Effector memory CD8-positive, alpha-beta T cell (primary cell): Measurements from ENCODE around the gene CALY.

Experiments
- ATAC-seq: fragments of 150-1000 bp; cut with Tn5 transposase; replicated peaks from 2 replicates; pipeline ENCODE4 v1.10.0; 2021; ENCODE audit warnings: mild to moderate bottlenecking, moderate library complexity
- DNase-seq, 3 experiments: peaks; one replicate each; pipeline ENCODE4 v3.0.0; 2021
- H3K27ac Mint-ChIP-seq, 2 donors: one replicate each; pipeline ENCODE4 v1.8.0; 2022; ENCODE audit warnings: mild to moderate bottlenecking in 2 of 2, mixed read lengths in 2 of 2, moderate library complexity in 2 of 2
- H3K27me3 Mint-ChIP-seq, 2 donors: one replicate each; pipeline ENCODE4 v1.8.0; 2022; ENCODE audit warnings: mixed read lengths in 2 of 2
- H3K36me3 Mint-ChIP-seq: one replicate; pipeline ENCODE4 v1.8.0; 2022; ENCODE audit warnings: mild to moderate bottlenecking, moderate library complexity, mixed read lengths; ENCODE audit not compliant: insufficient read depth
- H3K4me1 Mint-ChIP-seq, 2 donors: one replicate each; pipeline ENCODE4 v1.8.0; 2022; ENCODE audit warnings: low read depth in 2 of 2, mixed read lengths in 2 of 2
- H3K4me3 Mint-ChIP-seq, 2 donors: one replicate each; pipeline ENCODE4 v1.8.0; 2022; ENCODE audit warnings: mild to moderate bottlenecking in 2 of 2, mixed read lengths in 2 of 2, moderate library complexity in 2 of 2
- H3K9me3 Mint-ChIP-seq, 2 donors: one replicate each; pipeline ENCODE4 v1.8.0; 2022; ENCODE audit warnings: mixed read lengths in 2 of 2

Gene CALY

GRCh38 chr10:133281628-133282372 lies 54.9 kb downstream of the CALY start:
- ATAC-seq (no peak), DNase-seq (no peak)
- H3K27ac Mint-ChIP-seq: peak overlapping the region in 1 of 2 donors; percentile 32
- peaks cover 21 to 22% of the 10 kb centered on the region in 2 donors for H3K4me1 Mint-ChIP-seq
- no peak overlapping the region for H3K4me3 Mint-ChIP-seq
- peaks cover 61% of the 10 kb centered on the region for H3K36me3 Mint-ChIP-seq
- H3K9me3 Mint-ChIP-seq: no peaks in the 10 kb centered on the region
- no peaks in the 10 kb centered on the region for H3K27me3 Mint-ChIP-seq

DNA sequence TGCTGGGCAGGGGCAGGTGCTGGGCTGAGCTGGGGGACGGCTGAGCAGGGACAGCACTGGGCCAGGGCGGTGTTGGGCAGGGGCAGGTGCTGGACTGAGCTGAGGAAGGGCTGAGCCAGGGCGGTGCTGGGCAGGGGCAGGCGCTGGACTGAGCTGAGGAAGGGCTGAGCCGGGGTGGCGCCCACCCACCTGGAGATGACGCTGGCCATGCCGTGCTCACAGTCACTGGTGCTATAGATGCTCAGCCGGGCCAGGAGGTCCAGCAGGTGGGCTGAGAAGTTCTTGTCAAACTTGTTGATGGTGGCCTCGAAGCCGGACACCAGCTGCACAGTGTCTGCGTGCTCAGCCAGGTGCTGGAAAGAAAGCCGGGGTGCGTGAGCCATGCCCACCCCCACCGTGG lies 55.6 kb downstream of the CALY start:
- peaks cover 61% of the 10 kb centered on the region for H3K36me3 Mint-ChIP-seq
- ATAC-seq (no peak), DNase-seq (no peak)
- no peaks in the 10 kb centered on the region for H3K27me3 Mint-ChIP-seq
- no peaks in the 10 kb centered on the region for H3K9me3 Mint-ChIP-seq
- H3K4me3 Mint-ChIP-seq: no peak overlapping the region
- no peak overlapping the region for H3K27ac Mint-ChIP-seq
- peaks cover 21 to 22% of the 10 kb centered on the region in 2 donors for H3K4me1 Mint-ChIP-seq

- Mint-ChIP-seq H3K27ac (peak overlapping the region; percentile 98 to 99), H3K36me3 (peaks cover 61% of the 10 kb centered on the region), H3K4me3 (no peak overlapping the region), H3K27me3 (no peaks in the 10 kb centered on the region), H3K4me1 (peaks cover 19 to 26% of the 10 kb centered on the region in 2 donors), H3K9me3 (no peaks in the 10 kb centered on the region)
- DNase-seq (no peak), ATAC-seq (no peak)
Observed at GRCh38 chr10:133280391-133281059, 56.2 kb downstream of the CALY start.

DNA sequence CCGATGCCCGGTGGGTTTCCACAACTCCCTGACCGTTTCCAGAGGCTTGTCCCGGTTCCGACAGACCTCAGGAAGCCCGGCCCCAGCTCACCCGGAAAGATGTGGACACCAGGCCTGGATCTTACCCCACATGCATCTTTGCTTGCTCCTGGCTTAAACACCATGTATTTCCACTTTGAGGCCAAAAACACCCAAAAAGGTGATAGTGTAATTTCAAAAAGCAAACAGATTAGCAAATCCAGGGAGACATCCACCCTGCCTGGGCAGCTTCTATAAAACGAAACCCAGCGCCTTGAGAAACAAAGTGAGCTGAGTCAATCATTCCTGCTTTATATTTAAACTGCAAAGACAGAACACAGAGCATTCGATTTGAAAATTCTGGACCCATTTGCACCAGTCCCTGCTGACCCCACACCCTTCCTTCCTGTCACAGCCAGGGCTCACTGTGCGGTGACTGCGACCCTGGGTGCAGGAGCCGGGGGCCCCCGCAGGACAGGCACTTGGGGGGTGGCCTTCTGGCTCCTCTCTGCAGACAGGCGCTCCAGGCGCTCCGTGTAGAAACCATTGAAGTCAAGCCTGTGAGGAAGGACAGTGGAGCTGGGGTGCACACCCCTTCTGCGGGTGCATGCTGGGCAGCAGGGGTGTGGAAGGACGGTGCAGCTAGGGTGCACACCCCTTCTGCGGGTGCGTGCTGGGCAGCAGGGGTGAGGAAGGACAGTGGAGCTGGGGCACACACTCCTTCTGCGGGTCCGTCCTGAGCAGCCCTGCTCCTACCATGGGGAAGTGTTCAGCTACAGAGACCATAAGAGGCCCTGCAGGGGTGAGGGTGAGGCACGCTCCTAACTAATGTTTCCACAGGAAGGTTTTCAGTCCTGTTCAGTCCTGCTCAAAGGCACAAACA lies 57.1 kb downstream of the CALY start:
- Mint-ChIP-seq H3K27me3 (no peaks in the 10 kb centered on the region), H3K4me3 (peak overlapping the region; percentile 90 to 91), H3K4me1 (peaks cover 19 to 34% of the 10 kb centered on the region in 2 donors), H3K27ac (peak overlapping the region; percentile 98 to 99), H3K9me3 (no peaks in the 10 kb centered on the region), H3K36me3 (peaks cover 61% of the 10 kb centered on the region)
- no peak for ATAC-seq
- DNase-seq: no peak

DNA sequence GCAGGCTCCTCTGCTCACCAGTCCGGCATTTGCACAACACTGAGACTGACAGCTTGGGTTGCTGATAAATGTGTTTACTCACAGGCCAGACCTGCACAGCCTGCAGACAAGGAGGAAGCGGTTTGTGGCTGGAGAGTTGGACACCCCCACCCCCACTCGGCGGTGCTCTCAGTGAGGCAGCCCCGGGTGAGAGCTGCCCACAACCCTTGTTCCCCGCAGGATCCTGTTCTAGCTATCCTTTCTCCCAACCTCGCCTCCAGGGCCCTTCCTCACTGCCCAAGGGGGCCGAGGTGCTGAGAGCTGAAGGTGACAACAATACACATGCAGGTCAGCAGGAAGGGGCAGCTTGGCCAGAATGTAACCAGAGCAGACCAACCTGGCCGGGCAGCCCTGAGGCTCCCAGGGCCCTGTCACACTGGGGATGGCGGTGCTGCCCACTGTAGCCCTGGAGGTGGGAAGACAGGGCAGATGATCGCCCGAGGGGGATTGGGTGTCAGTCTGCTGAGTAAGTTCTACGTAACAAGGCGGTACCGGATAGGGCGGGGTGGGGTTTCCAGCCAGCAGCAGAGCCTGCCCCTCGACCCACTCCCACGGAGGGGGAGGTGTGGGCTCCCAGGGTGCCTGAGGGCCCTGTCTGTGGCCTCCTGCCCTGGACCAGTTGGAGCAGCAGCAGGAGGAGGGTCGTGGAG lies 58.0 kb downstream of the CALY start:
- H3K36me3 Mint-ChIP-seq: peaks cover 54% of the 10 kb centered on the region
- H3K27me3 Mint-ChIP-seq: no peaks in the 10 kb centered on the region
- H3K27ac Mint-ChIP-seq: peak overlapping the region; percentile 98 to 99
- peaks cover 19 to 35% of the 10 kb centered on the region in 2 donors for H3K4me1 Mint-ChIP-seq
- no peaks in the 10 kb centered on the region for H3K9me3 Mint-ChIP-seq
- H3K4me3 Mint-ChIP-seq: peak overlapping the region; percentile 90 to 91
- ATAC-seq (peak; percentile 62), DNase-seq (peak; percentile 75 to 82 (median 80))

GRCh38 chr10:133277993-133278576 lies 58.6 kb downstream of the CALY start:
- no peaks in the 10 kb centered on the region for H3K9me3 Mint-ChIP-seq
- ATAC-seq (no peak), DNase-seq (no peak)
- peak overlapping the region; percentile 98 to 99 for H3K27ac Mint-ChIP-seq
- H3K27me3 Mint-ChIP-seq: no peaks in the 10 kb centered on the region
- H3K36me3 Mint-ChIP-seq: peaks cover 48% of the 10 kb centered on the region
- H3K4me3 Mint-ChIP-seq: peak overlapping the region; percentile 90 to 91
- H3K4me1 Mint-ChIP-seq: peaks cover 19 to 35% of the 10 kb centered on the region in 2 donors

GRCh38 chr10:133277277-133277992 lies 59.3 kb downstream of the CALY start:
- Mint-ChIP-seq H3K4me3 (peak overlapping the region; percentile 90 to 91), H3K27me3 (no peaks in the 10 kb centered on the region), H3K4me1 (peaks cover 19 to 35% of the 10 kb centered on the region in 2 donors), H3K36me3 (peaks cover 44% of the 10 kb centered on the region), H3K27ac (peak overlapping the region; percentile 98 to 99), H3K9me3 (no peaks in the 10 kb centered on the region)
- ATAC-seq: no peak
- DNase-seq: no peak

DNA sequence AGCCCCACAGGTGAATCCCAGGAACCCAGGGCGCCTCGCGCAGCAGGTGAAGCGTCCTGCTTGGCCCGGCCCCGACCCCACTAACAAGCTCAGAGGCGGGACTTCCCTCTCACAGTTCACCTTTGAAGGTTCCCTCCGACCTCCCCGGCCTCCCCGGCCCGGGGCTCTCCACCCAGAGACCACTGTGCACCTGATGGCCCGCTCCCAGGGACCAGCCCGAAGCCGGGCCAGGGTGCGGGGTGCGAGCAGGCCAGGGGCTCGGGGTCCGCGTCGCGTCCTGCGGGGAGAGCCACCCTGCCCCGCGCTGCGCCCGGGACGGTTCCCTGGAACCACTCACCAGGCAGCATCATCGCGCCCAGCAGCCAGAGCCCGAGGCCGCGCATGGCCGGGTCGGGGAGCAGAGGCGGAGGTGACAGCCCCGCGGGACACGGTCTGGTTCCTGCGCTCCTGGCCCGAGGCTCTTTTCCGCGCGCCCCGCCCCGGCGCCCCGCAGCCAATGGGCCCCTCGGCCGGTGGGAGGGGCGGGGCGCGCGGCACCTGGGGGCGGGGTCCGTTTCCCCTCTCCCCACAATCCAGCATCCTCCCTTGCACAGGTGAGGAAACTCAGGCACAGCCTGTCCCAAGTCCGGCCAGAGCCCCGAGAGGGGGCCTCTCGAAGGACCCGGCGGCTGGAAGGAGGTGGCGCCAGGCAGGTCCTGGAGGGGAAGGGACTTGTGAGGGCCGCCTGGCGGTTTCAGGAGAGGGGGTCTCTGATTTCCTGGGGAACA lies 60.1 kb downstream of the CALY start, which contains the start of gene ADAM8:
TSS of gene ADAM8 (minus strand) at position 434 of the 767 bp plus-strand sequence. CDS start at position 383, 51 bp downstream.
- H3K9me3 Mint-ChIP-seq: no peaks in the 10 kb centered on the region
- H3K27ac Mint-ChIP-seq: peak within 1 kb of the TSS; percentile 98 to 99
- DNase-seq (peak; percentile 50 to 60 (median 53)), ATAC-seq (peak; percentile 18)
- H3K27me3 Mint-ChIP-seq: no peaks in the 10 kb centered on the region
- peak within 1 kb of the TSS; percentile 90 to 91 for H3K4me3 Mint-ChIP-seq
- H3K4me1 Mint-ChIP-seq: peaks cover 19 to 35% of the 10 kb centered on the region in 2 donors
- H3K36me3 Mint-ChIP-seq: peaks cover 47% of the 10 kb centered on the region

- ATAC-seq (no peak), DNase-seq (no peak)
- peaks cover 19 to 35% of the 10 kb centered on the region in 2 donors for H3K4me1 Mint-ChIP-seq
- peaks cover 51% of the 10 kb centered on the region for H3K36me3 Mint-ChIP-seq
- H3K4me3 Mint-ChIP-seq: peak overlapping the region; percentile 87 to 91
- no peaks in the 10 kb centered on the region for H3K27me3 Mint-ChIP-seq
- peak overlapping the region; percentile 92 to 99 for H3K27ac Mint-ChIP-seq
- H3K9me3 Mint-ChIP-seq: no peaks in the 10 kb centered on the region
Observed at GRCh38 chr10:133276100-133276434, 60.6 kb downstream of the CALY start.

- peaks cover 55% of the 10 kb centered on the region for H3K36me3 Mint-ChIP-seq
- H3K27me3 Mint-ChIP-seq: no peaks in the 10 kb centered on the region
- H3K4me1 Mint-ChIP-seq: peaks cover 19 to 35% of the 10 kb centered on the region in 2 donors
- H3K9me3 Mint-ChIP-seq: no peaks in the 10 kb centered on the region
- DNase-seq (peak; percentile 31 to 49 (median 39)), ATAC-seq (peak; percentile 23)
- H3K4me3 Mint-ChIP-seq: peak overlapping the region; percentile 87 to 91
- peak overlapping the region; percentile 92 to 99 for H3K27ac Mint-ChIP-seq
Observed at GRCh38 chr10:133275684-133276092, 61.0 kb downstream of the CALY start.

DNA sequence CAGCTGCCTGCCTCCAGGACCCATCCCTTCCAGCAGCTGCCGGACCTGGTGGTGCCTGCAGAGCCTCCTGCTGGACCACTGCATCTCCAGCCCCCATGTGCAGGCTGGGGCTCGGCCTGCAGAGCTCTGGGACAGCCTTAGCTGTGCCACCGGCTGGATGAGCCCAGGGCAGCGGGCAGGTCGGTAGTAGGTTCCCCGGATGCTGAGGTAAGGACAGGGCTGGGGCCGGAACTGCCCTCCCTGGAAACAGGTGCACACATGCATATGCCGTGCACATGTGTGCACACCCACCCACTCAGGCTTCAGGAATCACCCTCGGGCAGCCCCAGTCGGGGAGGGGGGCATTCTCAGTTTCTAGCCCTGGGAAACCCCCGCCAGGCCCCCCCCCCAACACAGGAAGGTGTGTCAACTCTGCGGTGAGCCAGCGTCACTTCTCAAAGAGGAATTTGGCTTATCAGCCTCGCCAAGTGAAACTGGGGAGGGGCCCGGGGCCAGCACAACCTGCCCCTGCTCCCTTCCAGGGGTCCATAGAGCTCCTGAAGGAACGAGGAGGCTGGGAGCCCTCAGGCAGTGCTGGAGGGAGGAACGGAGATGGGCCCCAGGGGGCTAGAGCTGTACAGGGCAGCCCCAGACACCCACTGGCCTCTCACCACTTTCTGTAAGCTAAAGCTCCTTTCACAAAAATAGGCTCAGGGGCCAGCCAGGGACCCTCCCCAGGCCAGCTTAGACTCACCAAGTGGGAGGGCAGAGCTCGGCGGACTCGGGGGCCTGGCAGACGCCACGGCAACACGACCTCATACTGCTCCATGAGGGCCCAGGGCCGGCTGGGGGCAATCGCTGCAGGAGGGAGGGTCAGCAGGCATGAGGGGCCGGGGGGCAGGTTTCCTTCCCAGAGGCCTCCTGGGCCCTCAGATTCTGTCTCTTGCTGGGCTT lies 61.7 kb downstream of the CALY start:
- peaks cover 19 to 35% of the 10 kb centered on the region in 2 donors for H3K4me1 Mint-ChIP-seq
- H3K27ac Mint-ChIP-seq: peak overlapping the region; percentile 92 to 99
- ATAC-seq (peak; percentile 56), DNase-seq (peak; percentile 70 to 77 (median 70))
- H3K4me3 Mint-ChIP-seq: peak overlapping the region; percentile 87 to 91
- peaks cover 62% of the 10 kb centered on the region for H3K36me3 Mint-ChIP-seq
- no peaks in the 10 kb centered on the region for H3K27me3 Mint-ChIP-seq
- H3K9me3 Mint-ChIP-seq: no peaks in the 10 kb centered on the region
